DOHH2 (cell line): ENCODE measurements around the gene ZNF521.

Source experiments
- EZH2phosphoT487 ChIP-seq: fragments of 200-600 bp; sonication (generic); IDR thresholded peaks from 2 replicates; pipeline ENCODE4 v1.6.1; 2017; ENCODE audit warnings: borderline replicate concordance, mild to moderate bottlenecking, antibody characterized with exemption, low read length, moderate library complexity, mixed read lengths
- TF ChIP-seq, protein P1 (sequence below): fragments of 200-600 bp; sonication (generic); IDR thresholded peaks from one replicate; pipeline ENCODE4 v1.5.1; 2014; ENCODE audit warnings: antibody characterized with exemption, mild to moderate bottlenecking, low read depth, low read length; ENCODE audit not compliant: poor library complexity, severe bottlenecking

DNA sequence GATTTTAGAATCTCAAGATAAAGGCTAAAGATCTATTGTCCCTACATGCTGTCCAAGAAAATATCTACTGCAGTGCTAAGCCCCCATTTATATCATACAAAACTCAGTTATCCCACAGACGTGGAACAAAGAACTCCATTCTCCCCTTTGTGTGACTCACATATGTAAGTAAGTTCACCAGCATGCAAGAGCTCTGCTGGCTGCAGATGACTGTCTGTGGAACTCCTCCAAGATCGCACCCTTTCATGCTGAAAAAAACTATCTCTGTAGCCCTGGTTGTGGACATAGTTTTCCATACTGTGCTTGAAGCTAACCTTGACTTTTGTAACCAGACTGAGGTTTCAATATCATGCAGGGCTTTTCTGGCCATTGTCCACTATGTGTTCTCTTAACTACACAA lies 207.1 kb downstream of the ZNF521 start:
- TF ChIP-seq, protein P1, sequence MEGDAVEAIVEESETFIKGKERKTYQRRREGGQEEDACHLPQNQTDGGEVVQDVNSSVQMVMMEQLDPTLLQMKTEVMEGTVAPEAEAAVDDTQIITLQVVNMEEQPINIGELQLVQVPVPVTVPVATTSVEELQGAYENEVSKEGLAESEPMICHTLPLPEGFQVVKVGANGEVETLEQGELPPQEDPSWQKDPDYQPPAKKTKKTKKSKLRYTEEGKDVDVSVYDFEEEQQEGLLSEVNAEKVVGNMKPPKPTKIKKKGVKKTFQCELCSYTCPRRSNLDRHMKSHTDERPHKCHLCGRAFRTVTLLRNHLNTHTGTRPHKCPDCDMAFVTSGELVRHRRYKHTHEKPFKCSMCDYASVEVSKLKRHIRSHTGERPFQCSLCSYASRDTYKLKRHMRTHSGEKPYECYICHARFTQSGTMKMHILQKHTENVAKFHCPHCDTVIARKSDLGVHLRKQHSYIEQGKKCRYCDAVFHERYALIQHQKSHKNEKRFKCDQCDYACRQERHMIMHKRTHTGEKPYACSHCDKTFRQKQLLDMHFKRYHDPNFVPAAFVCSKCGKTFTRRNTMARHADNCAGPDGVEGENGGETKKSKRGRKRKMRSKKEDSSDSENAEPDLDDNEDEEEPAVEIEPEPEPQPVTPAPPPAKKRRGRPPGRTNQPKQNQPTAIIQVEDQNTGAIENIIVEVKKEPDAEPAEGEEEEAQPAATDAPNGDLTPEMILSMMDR: no peak
- no peak for TF ChIP-seq EZH2phosphoT487
